HG02884 (cell line): Measurements from ENCODE around the gene CSTPP1.
"Not testable (repeated sequence)": the region's sequence is repeated elsewhere in the genome, so short reads cannot be mapped to it uniquely, and the experiment has no call there.

Source experiments
- ATAC-seq: cut with Tn5 transposase; IDR thresholded peaks from one replicate; pipeline ENCODE4 v1.9.1; 2021; ENCODE audit warnings: mild to moderate bottlenecking, moderate library complexity; ENCODE audit not compliant: unreplicated experiment

CSTPP1 gene

DNA sequence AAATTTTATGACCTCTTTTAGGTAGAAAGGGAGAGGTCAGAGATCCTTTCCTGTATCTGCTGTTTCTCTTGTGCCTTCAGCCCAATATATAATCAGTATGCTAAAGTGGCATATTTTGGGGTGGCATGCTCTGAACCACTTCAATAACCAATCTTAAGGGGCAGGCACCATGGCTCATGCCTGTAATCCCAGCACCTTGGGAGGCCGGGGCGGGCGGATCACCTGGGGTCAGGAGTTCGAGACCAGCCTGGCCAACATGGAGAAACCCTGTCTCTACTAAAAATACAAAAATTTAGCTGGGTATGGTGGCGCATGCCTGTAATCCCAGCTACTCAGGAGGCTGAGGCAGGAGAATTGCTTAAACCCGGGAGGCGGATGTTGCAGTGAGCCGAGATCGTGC is 261.6 kb downstream of the CSTPP1 start:
- not testable (repeated sequence) for ATAC-seq

DNA sequence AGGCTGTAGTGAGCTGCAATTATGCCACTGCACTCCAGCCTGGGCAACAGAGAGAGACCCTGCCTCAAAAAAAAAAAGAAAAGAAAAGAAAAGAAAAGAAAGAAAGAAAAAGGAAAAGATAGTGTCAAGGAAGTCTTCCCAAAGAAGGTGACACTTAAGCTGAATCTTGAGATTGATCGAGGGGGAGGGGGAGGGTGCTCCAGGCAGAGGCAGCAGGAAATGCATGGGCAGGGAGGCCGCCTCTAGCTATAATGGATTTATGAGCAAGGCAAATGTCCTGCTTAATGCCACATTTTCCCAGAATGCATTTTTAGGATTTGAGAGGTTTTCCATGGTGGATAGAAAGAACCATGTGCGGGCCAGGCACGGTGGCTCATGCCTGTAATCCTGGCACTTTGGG is 264.5 kb downstream of the CSTPP1 start:
- ATAC-seq: no peak

DNA sequence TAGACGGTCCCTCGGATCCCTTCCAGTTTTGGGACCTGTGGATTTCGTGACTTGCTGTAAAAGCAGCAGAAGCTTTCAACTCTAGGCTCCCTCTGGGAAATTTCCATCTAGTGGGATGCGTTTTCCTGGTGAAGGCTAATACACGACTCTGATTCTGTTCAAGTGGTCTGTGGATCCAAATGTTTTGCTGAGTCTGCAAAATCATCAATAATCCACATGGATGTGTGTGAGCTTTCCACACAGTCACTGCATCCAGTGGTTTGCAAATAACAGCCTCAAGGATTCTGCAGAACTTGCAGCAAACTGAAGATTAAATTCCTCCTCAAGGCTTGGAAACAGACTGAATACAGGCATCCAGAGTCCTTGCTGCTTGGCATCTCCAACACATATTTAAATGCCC is 266.0 kb downstream of the CSTPP1 start:
- ATAC-seq: no peak

DNA sequence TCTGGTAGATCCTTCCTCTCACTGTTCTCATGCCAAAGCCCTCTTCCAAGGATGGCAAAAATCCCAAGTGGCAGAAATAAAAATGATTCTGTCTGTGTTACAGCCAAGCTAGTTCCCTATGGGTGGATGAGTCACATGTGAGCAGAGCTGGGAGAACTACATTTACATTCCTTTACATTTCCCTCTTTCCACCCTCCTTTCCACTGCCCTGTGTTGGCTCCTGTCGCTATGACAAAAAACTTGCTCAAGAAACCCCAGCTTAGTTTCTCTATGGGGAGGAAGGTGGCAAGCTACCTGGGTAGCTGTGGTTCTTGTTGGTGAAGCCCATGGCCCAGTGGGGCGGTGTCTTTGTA is 268.1 kb downstream of the CSTPP1 start:
- no peak for ATAC-seq

DNA sequence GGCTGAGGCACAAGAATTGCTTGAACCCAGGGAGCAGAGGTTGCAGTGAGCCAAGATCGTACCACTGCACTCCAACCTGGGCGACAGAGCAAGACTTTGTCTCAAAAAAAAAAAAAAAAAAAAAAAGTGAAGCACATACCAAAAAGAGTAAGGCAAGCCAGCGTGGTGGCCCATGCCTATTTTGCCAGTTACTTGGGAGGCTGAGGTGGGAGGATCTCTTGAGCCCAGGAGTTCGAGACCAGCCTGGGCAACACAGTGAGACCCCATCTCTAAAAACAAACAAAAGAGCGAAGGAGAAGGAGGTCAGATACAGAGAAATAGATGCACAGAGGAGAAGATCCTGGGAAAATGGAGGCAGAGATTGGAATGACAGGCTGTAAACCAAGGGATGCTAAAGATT is 270.0 kb downstream of the CSTPP1 start:
- ATAC-seq: not testable (repeated sequence)

DNA sequence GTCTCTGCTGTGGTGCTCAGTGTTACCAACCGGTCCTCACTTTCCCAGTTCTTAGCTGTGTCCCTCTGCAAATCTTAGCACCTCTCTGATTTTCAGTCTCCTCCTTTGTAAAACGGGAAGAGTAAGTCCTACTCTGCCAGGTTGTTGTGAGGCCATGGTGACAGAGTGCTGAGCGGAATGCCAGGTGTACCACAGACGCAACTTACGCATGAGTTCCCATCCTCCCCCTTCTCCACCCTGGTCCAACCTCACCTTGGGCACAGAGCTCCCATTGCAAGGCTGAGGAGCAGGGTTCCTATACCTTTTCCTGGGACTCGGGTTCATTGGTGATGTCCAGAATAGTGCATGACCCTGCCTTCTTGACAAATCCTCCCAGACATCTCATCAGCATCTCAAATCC is 270.9 kb downstream of the CSTPP1 start:
- no peak for ATAC-seq

DNA sequence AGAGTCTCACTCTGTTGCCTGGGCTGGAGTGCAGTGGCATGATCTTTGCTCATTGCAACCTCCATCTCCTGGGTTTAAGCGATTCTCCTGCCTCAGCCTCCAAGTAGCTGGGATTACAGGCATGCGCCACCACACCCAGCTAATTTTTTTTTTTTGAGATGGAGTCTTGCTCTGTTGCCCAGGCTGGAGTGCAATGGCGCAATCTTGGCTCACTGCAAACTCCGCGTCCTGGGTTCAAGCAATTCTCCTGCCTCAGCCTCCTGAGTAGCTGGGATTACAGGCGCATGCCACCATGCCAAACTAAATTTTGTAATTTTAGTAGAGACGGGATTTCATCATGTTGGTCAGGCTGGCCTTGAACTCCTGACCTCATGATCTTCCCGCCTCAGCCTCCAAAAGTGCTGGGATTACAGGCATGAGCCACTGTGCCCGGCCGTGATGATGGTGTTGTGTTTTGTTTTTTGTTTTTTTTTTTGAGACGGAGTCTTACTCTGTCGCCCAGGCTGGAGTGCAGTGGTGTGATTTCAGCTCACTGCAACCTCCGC is 271.5 kb downstream of the CSTPP1 start:
- not testable (repeated sequence) for ATAC-seq

DNA sequence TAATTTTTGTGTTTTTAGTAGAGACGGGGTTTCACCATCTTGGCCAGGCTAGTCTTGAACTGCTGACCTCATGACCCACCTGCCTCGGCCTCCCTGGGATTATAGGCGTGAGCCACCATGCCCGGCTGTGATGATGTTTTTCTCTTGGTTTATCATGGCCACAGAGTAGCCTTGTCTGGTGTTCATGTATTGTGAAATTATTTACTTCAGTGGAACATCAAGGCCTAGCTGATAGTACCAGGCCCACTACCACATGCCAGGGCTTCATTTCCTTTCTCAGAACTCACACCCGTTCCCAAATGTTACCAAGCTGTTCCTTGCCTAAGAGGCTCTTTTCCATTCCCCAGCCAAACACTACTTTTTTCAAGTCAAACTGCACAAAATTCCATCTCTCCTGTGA is 272.1 kb downstream of the CSTPP1 start:
- no peak for ATAC-seq
